Retinal pigment epithelial cell (primary cell): Measurements from ENCODE around the gene B9D2.

Source experiments
- DNase-seq: peaks from one replicate; pipeline ENCODE4 v3.0.0-alpha.2; 2010; ENCODE audit warnings: low read depth
- H3K4me3 ChIP-seq: 2 replicates; pipeline ENCODE4 v1.5.1; 2011; ENCODE audit warnings: mild to moderate bottlenecking, low read length, control low read depth, moderate library complexity
- TF ChIP-seq, protein P1 (sequence below): conservative IDR thresholded peaks from 2 replicates; pipeline ENCODE4 v1.5.1; 2011; ENCODE audit warnings: low read depth, low read length, control low read depth, inconsistent platforms

The B9D2 gene

DNA sequence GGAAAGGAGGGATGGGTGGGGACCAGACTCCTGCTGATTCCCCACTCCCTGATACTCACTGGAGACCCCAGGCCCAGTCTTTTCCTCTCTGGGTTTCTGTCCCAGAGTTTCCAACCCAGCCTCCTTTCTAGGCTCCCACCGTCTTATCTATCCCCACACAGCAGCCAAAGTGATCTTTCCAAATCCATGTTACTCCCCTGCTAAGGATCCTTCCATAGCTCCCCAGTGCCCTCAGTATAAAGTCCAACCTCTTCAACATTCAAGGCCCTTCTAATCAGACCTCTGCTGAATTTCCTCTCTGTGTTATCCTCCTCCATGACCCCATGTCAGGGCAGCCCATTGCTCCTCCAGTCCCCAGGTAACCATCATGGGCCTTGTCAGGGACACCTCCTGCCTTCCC, 8.9 kb downstream of the B9D2 start:
- TF ChIP-seq, protein P1, sequence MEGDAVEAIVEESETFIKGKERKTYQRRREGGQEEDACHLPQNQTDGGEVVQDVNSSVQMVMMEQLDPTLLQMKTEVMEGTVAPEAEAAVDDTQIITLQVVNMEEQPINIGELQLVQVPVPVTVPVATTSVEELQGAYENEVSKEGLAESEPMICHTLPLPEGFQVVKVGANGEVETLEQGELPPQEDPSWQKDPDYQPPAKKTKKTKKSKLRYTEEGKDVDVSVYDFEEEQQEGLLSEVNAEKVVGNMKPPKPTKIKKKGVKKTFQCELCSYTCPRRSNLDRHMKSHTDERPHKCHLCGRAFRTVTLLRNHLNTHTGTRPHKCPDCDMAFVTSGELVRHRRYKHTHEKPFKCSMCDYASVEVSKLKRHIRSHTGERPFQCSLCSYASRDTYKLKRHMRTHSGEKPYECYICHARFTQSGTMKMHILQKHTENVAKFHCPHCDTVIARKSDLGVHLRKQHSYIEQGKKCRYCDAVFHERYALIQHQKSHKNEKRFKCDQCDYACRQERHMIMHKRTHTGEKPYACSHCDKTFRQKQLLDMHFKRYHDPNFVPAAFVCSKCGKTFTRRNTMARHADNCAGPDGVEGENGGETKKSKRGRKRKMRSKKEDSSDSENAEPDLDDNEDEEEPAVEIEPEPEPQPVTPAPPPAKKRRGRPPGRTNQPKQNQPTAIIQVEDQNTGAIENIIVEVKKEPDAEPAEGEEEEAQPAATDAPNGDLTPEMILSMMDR = no peak
- no peak overlapping the region for H3K4me3 ChIP-seq
- no peak for DNase-seq

- H3K4me3 ChIP-seq = peak overlapping the region; percentile 73
- no peak for DNase-seq
- TF ChIP-seq, protein P1 = no peak
Measured at GRCh38 chr19:41354343-41354953, 9.5 kb downstream of the B9D2 start.

- TF ChIP-seq, protein P1 = peak; percentile 79
- H3K4me3 ChIP-seq = peak within 1 kb of the TSS; percentile 73
- DNase-seq = no peak
Measured at GRCh38 chr19:41353466-41354342, 10.2 kb downstream of the B9D2 start, which contains the start of gene TGFB1. TSS of gene TGFB1 (minus strand) at chr19:41353922. CDS start at chr19:41353044, 878 bp downstream.

GRCh38 chr19:41352609-41353465, 11.1 kb downstream of the B9D2 start:
- TF ChIP-seq, protein P1 = peak; percentile 65
- peak overlapping the region; percentile 73 for H3K4me3 ChIP-seq
- no peak for DNase-seq

DNA sequence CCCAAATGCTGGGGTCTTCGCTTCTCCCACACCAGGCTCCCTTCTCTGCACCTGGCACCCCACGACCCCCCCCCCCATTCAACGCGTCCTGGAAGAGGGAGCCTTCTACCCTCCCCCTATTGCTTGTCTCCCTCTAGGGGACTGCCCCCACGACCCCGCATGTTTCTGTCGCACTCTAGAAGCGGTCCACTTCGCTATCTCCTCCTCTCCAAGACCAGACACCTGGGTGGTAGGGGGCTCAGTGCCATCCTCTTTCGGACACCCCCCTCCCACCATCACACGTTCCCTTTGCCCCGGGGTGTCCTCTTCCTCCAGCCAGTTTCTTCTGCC, 11.7 kb downstream of the B9D2 start:
- TF ChIP-seq, protein P1 = no peak
- DNase-seq = no peak
- peak overlapping the region; percentile 73 for H3K4me3 ChIP-seq

GRCh38 chr19:41351339-41352245, 12.4 kb downstream of the B9D2 start:
- DNase-seq = no peak
- TF ChIP-seq, protein P1 = no peak

More at GRCh38 chr19:41351339-41352245, 12.4 kb downstream of the B9D2 start:
- peak overlapping the region; percentile 73 for H3K4me3 ChIP-seq
